ENCODE measurements around the gene DYNLRB1. TPM values are rescaled to one million over a fixed set of nuclear protein-coding genes. Genes with fewer than 3 reads are reported as not detected.

Gene DYNLRB1
- total RNA-seq, 1 donor from 2014 or later, result 93.9 TPM

- intact Hi-C loops (cut with micrococcal nuclease), result loop anchor here (10.0 kb wide), 1 partner anchor 827 kb away; the partner anchor contains the start of gene E2F1
Measured at GRCh38 chr20:34511891-34512265, 4.3 kb upstream of the DYNLRB1 start.

GRCh38 chr20:34512266-34512954 is 3.8 kb upstream of the DYNLRB1 start:
- intact Hi-C loops (cut with micrococcal nuclease), result loop anchor here (10.0 kb wide), 1 partner anchor 828 kb away; the partner anchor contains the start of gene E2F1

GRCh38 chr20:34512955-34513419 is 3.2 kb upstream of the DYNLRB1 start:
- intact Hi-C loops (cut with micrococcal nuclease), result loop anchor here (10.0 kb wide), 1 partner anchor 828 kb away; the partner anchor contains the start of gene E2F1

GRCh38 chr20:34514034-34514433 is 2.2 kb upstream of the DYNLRB1 start:
- intact Hi-C loops (cut with micrococcal nuclease), result loop anchor here (10.0 kb wide), 1 partner anchor 829 kb away; the partner anchor contains the start of gene E2F1

GRCh38 chr20:34514897-34515483 is 1.2 kb upstream of the DYNLRB1 start:
- intact Hi-C loops (cut with micrococcal nuclease), result loop anchor here (1.0 to 10.0 kb wide), 8 partner anchors 152 to 830 kb away; partner anchors contain the start of genes CHMP4B, E2F1, EIF2S2 and ITCH

GRCh38 chr20:34515484-34516246 is 557 bp upstream of the DYNLRB1 start:
- intact Hi-C loops (cut with micrococcal nuclease), result loop anchor here (1.0 to 10.0 kb wide), 15 partner anchors 23 to 831 kb away; partner anchors contain the start of genes AHCY, CHMP4B, E2F1 and EIF2S2

- intact Hi-C loops (cut with micrococcal nuclease), result loop anchor here (2.0 to 10.0 kb wide), 7 partner anchors 22 to 832 kb away; partner anchors contain the start of genes CHMP4B, E2F1, EIF2S2 and NCOA6
Measured at GRCh38 chr20:34517114-34517505, 888 bp downstream of the DYNLRB1 start.

GRCh38 chr20:34518863-34519262 is 2.6 kb downstream of the DYNLRB1 start:
- intact Hi-C loops (cut with micrococcal nuclease), result loop anchor here (5.0 to 10.0 kb wide), 5 partner anchors 248 to 834 kb away; partner anchors contain the start of genes CHMP4B, E2F1, EIF2S2 and RALY

- intact Hi-C loops (cut with micrococcal nuclease), result loop anchor here (5.0 to 10.0 kb wide), 5 partner anchors 247 to 835 kb away; partner anchors contain the start of genes CHMP4B, E2F1, EIF2S2 and RALY
Measured at GRCh38 chr20:34519841-34520240, 3.6 kb downstream of the DYNLRB1 start.

GRCh38 chr20:34522969-34523871 is 7.0 kb downstream of the DYNLRB1 start:
- intact Hi-C loops (cut with micrococcal nuclease), result loop anchor here (1.0 kb wide), 2 partner anchors 211 to 333 kb away; no protein-coding TSS in a partner anchor

- intact Hi-C loops (cut with micrococcal nuclease), result no loop called here
Measured at GRCh38 chr20:34524426-34524825, 8.2 kb downstream of the DYNLRB1 start.

GRCh38 chr20:34525342-34525708 is 9.1 kb downstream of the DYNLRB1 start:
- intact Hi-C loops (cut with micrococcal nuclease), result no loop called here

GRCh38 chr20:34525709-34526416 is 9.6 kb downstream of the DYNLRB1 start:
- intact Hi-C loops (cut with micrococcal nuclease), result no loop called here

- intact Hi-C loops (cut with micrococcal nuclease), result no loop called here
Measured at GRCh38 chr20:34526466-34526865, 10.2 kb downstream of the DYNLRB1 start.

- intact Hi-C loops (cut with micrococcal nuclease), result no loop called here
Measured at GRCh38 chr20:34527016-34527415, 10.8 kb downstream of the DYNLRB1 start.

GRCh38 chr20:34528921-34529297 is 12.7 kb downstream of the DYNLRB1 start:
- intact Hi-C loops (cut with micrococcal nuclease), result no loop called here

- intact Hi-C loops (cut with micrococcal nuclease), result no loop called here
Measured at GRCh38 chr20:34529742-34530141, 13.5 kb downstream of the DYNLRB1 start.

GRCh38 chr20:34530342-34530741 is 14.1 kb downstream of the DYNLRB1 start:
- intact Hi-C loops (cut with micrococcal nuclease), result no loop called here

- intact Hi-C loops (cut with micrococcal nuclease), result no loop called here
Measured at GRCh38 chr20:34531608-34532265, 15.5 kb downstream of the DYNLRB1 start.
